LHCN-M2 (cell line): ENCODE data around the gene FLT3. TPM values are rescaled to one million over a fixed set of nuclear protein-coding genes. Genes with fewer than 3 reads are reported as not detected.
"Not testable (repeated sequence)": the region's sequence is repeated elsewhere in the genome, so short reads cannot be mapped to it uniquely, and the experiment has no call there.

Source experiments
- DNase-seq: peaks from one replicate; pipeline ENCODE4 v3.0.0-alpha.2; 2012; ENCODE audit warnings: low read depth
- total RNA-seq: library from RNA; depleted of rRNA; stranded (reverse); fragments of >200 nt; gene quantifications from 2 replicates; pipeline ENCODE4 v1.2.3, GENCODE V29; 2014

The FLT3 gene
- total RNA-seq, 1 experiment from 2014 or later, result not detected

DNA sequence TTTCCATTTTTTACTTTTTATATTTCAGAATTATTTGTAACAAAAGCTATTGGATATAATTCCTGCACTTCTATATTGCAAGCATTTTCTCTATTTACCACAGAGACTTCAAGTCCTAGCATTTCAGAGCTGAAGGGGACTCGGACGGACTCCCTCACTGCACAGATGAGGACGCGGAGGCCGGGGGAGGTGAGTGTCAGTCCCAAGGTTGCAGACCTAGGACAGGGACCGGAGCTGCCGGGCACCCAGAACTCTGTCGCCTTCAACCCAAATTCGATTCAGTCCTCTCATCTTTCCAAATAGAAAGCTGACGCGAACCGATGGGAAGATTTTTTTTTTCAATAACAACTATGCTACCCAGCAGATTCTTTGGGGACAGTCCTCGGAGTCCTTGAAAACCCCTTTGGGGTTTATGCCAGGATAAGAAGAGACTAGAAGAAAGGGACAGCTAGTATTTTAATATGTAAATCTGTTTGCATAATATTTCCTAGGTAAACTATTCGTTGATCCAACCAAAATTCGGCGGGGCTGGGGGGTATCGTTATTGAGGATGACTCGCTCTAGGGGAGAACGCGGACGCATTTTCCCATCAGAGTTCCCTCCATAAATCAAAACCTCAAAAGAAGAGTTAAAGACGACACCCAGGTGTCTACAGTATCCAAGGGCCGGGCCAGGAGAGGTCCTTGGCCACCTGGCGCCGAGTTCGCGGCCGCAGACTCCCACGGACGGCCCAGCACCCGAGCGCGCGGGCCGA, 803 bp downstream of the FLT3 start:
- no peak for DNase-seq

DNA sequence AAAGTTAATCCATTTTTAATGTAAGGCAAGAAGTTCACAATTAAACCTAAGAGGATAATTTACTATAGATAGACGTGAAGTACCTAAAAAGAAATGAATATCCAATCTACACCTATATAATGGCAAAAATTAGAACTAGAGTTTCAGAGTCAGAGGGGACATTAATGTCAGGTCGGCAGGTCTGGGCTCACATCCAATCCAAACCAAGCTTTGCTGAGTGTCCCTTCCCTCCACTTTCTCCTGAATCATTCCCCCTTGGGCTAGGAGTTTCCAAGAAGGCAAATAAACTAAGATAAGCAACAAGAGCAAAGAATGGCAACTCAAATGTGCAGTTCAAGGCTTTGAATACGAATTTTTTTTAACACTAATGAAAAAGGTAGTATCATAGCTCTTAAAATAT, 2.9 kb downstream of the FLT3 start:
- DNase-seq, result no peak

DNA sequence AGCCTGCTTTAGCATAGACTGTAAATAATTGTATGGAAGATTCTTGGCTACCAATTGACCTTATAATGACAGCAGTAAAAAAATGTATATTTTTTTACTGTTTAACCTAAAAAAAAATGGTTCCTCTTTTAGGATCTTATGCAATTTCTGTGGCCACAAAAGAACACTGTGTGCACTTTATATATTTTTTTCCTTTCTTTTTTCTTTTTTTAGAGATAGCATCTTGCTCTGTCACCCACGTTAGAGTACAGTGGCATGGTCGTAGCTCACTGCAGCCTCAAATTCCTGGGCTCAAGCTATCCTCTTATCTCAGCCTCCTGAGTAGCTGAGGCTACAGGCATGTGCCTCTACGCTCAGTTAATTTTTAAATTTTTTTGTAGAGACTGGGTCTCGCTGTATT, 6.1 kb downstream of the FLT3 start:
- no peak for DNase-seq

DNA sequence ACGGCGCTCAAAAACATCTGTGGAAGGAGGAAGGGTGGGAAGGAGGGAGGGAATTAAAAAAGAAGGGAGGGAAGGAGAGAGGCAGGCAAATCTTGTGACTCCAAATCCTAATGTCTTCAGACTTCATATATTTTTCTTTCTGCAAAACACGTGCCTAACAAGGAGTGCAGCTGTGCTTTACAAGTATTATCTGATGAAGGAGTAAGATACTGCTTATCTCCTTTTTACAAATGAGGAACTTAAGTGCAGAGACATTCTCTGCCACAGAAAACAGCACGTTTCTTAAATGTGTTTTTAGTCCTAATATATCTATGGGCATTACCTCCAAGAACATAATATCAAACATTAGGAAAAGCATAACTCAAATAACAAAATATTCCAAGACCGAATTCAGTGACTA, 6.5 kb downstream of the FLT3 start:
- DNase-seq, result no peak

DNA sequence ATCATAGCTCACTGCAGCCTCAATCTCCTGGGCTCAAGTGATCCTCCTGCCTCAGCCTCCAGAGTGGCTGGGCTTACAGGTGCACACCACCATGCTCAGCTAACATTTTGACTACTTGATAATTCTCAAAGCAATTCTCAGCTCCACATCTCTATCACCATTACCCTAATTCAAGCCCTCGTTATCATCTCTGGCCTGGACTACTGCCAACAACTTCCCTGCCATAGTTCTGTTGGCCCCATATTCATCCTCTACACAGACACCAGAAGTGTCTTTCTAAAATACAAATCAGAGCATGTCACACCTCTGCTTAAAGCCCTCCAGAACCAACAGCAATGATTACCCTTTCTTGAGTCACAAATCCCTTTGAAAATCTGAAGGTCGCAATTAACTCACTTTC, 7.9 kb downstream of the FLT3 start:
- no peak for DNase-seq

DNA sequence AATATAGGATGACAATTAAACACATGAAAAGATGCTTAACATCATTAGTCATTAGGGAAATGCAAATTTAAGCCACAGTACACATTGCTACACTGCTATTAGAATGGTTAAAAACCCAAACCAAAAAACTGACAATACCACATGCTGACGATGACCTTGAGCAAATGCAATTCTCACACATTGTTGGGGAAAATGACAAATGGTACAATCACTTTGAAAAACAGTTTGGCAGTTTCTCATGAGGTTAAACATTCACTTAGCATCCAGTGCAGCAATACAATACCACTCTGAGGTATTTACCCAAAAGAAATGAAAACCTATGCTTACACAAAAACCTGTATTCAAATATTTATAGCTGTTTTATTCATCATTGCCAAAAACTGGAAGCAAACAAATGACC, 11.3 kb downstream of the FLT3 start:
- DNase-seq, result no peak

DNA sequence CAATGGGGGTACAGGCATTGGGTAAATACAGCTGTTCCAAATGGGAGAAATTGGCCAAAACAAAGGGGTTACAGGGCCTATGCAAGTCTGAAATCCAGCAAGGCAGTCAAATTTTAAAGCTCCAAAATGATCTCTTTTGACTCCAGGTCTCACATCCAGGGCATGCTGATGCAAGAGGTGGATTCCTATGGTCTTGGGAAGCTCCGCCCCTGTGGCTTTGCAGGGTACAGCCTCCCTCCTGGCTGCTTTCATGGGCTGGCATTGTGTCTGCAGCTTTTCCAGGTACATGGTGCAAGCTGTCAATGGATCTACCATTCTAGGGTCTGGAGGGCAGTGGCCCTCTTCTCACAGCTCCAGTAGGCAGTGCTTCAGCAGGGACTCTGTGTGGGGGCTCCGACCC, 22.6 kb downstream of the FLT3 start:
- not testable (repeated sequence) for DNase-seq

DNA sequence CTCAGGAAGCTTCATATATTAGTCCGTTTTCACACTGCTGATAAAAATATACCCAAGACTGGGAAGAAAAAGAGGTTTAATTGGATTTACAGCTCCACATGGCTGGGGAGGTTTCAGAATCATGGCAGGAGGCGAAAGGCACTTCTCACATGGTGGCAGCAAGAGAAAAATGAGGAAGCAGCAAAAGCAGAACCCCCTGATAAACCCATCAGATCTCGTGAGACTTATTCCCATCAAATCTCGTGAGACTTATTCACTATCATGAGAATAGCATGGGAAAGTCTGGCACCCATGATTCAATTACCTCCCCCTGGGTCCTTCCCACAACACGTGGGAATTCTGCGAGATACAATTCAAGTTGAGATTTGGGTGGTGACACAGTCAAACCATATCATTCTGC, 23.1 kb downstream of the FLT3 start:
- peak; percentile 1 for DNase-seq

DNA sequence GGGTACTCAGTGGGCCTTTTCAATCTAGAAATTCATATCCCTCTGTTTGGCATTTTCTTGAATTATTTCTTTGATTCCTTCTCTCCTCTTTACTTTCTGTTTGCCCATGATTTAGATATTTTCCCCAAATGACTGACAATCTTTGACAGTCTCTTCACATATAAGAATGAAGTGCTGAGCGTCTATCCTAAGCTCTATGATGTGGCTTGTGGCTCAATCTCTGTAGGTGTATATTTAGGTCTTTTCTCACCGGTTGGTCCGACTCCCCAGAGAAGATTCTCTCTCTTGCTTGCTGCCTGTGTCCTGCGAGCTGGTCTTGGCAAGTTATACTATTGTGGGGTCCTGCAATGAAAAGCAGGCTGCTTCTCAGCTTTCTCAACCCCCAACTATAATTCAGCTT, 29.0 kb downstream of the FLT3 start:
- no peak for DNase-seq

DNA sequence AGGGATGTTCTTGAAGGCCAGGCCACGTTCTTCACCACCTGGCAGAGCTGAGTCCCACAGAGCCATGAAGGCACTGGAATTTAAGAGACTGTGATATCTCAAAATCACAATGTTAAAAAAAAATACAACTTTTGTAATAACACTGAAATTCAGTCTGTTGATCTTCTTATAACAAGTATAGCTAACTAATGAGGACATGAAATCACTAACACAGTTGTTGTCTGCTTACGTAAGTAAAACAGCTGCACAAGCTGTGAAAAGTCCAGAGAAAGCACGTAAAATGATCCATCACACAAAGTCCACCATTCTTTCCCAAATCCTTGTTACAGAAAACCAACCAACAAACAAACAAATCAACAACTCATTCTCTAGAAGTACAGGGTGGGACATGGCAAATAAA, 32.9 kb downstream of the FLT3 start:
- peak; percentile 69 for DNase-seq

DNA sequence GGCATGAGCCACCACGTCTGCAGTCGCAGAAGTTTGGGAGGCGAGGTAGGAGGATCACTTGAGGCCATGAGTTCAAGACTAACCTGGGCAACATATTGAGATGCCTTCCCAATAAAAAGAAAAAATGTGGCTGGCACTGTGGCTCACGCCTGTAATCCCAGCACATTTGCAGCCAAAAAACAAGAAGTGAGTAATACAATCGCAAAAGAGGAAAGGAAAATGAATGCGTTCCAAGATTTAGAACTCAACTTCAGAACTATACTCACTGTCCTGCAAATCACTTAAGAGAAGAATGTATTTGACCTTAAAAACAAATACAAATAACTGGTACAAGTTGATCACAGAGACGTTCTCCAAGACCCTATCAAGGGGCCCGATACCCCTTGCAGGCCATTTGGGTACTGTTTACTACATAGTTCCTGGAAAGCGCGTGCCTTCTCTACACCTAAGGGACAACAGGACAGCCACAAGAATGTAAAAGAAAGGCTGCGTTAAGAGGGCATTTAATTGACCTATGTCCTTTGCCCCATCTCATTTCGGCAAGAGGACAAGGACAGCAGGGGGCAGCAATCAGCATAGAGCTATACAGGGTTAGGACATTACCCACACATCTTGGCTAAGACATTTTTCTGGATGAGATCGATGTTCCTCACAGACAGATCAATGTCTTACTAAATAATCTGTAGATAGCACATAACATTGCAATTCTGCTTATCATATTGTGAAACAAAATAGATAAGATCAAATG, 41.3 kb downstream of the FLT3 start:
- peak; percentile 16 for DNase-seq

DNA sequence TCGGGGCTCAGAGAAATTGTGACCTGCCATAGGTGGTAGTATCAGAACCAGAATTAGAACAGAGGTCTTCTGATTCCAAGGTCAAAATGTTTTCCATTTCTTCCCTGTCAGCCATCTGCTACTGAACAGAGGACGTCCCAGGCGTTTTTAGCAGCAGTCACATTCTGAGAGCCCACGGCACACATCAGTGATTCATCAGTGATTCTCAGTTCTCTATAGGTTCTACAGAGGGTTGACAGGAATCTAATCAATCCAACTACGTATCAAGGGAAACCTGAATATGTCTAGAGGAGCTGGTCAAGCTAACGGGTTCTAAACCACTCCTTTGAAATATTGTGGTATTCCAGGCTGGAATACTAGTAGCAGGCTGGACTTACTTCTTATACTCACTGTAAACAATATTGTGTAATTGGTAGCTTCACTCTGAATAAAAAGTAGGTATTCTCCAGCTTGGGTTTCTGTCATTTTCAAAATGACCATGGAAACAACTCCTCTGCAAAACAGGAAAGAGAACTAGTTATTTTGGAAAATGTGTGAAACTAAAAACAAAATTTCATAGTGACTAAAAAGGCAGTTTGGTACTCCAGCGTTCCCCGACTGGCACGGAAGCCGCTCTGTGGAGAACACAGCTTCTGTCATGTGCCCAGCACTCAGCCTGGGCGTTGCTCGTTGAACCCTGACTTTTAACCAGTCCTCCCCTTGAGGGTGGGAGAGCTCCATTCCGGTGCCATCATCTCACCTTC, 43.2 kb downstream of the FLT3 start:
- DNase-seq, result no peak

DNA sequence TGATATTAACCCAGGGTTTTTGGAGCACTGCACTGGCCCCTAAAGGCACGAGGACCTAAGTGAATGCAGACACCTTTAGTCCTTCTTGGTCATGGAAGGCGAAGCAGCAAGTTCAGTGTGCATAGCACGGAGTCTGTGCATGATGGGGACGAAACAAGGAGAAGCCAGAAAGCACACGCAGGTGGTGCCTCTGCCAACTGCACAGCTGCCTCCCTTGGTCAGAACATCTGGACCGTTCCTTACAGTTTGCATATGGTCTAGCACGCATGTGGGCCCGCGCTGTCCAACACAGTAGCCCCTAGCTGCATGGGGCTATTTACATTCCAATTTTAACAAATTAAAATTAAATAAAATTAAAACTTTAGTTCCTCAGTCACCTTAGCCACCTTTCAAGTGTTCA, 44.0 kb downstream of the FLT3 start:
- no peak for DNase-seq

DNA sequence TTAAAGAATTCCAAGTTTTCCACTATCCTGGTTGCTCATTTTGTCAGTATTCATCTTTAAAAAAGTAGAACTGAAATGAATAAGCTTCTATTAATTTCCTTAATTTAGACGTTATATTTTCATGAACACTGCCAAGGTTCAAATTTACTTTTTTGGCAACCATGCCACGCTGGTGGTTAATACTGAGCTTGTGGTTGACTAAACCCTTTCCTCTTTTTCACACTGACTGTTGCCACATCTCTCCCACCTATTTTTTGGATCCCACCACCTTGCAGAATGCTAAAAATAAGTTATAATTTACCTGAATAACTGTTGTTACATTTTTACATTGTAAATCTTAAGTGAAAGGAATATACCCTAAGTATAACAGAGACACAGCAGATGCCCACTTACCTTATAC, 45.0 kb downstream of the FLT3 start:
- DNase-seq, result no peak

DNA sequence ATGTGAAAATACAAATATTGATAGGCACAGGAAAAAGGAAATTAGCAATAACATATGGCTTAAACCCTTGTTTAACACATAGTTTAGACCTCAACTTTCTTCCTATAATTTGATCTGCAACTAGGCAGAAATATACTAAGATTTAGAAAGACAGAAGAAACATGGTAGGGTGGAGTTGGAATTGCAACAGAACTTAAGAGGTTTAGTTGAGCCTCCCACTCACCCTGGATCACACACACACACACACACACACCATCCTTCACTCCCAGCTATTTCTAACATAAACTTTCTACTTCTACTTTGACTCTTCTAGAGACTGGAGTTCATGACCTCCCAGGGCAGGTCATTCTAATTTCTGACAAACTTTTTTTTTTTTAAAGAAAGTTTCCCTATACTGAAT, 47.4 kb downstream of the FLT3 start:
- DNase-seq, result no peak

DNA sequence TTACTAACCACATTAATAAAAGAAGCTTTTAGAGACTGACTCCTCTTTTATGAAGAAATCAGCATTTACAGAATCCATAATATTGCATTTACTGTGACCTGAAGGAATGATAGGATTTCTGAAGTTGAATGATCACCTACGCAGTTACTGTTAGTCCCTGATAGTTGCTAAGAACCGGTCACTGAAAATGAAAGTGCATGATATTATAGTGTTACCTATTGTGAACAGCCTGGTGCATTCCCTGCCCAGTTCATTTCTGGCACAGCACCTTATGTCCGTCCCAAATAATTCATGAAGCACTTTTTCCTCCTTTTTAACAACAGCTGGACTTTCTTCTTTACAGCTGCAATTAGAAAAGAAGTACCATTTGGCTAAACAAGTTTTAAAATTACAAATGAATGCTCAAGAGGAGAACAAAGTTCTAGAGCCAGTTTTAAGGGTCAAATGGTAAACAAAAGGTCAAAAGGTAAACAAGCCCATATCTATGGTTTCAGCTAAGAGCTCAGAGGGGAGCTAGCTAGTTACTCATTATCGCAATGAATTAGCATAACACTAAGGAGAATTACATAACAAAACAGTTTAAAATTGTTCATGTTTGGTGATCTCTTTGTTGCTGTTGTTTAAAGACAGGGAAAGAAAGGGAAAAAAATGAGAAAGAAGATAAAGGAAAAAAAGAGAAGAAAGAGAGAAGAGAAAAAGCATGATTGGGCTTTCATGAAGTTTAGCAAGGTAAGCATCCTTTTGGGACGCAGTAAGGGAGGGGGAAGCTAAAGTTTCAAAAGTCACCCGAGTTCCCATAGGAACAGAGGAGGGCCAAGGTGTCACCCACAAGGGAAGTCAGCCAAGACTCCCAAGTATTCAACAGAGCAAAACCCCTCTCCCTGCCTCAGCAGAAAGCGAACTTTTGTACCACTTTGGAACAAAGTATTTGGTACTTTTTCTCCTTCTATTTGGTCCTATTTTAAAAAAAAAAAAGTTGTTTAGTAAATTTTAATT, 50.2 kb downstream of the FLT3 start:
- DNase-seq, result no peak

DNA sequence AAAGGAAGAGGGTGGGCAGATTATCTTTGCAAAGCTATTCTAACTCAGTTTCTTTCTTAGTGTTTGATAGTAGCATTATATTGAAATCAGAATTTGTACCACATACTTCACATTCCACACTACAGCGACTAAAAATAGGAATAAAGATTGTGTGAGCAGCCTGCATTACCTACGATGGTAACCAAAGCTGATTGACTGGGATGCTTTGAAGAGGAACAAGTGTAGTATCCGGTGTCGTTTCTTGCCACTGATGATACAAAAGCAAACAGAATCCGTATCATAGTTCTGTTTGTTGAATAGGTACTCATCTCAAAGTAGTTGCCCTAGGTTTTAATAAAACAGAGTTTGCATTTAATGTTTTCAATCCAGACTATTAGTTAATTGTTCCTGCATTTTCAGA, 51.2 kb downstream of the FLT3 start:
- no peak for DNase-seq

DNA sequence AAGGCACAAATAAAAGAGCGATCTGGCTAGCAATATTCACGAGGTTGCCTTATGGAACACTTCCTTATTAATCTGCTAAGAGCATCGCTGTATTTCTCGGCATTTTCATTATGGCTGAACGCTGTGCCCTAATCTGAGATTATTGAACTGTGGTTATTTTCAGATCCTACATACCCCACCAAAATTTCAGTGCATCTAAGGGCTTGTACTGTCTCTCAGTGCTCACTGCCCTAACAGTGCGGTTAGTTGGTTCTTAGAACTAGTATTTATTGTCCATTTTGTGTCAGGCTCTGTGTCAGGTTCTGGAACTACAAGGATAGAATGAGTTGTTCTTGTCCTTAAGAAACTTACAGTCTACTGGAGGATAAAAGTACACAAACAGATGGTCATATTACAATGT, 51.6 kb downstream of the FLT3 start:
- no peak for DNase-seq

DNA sequence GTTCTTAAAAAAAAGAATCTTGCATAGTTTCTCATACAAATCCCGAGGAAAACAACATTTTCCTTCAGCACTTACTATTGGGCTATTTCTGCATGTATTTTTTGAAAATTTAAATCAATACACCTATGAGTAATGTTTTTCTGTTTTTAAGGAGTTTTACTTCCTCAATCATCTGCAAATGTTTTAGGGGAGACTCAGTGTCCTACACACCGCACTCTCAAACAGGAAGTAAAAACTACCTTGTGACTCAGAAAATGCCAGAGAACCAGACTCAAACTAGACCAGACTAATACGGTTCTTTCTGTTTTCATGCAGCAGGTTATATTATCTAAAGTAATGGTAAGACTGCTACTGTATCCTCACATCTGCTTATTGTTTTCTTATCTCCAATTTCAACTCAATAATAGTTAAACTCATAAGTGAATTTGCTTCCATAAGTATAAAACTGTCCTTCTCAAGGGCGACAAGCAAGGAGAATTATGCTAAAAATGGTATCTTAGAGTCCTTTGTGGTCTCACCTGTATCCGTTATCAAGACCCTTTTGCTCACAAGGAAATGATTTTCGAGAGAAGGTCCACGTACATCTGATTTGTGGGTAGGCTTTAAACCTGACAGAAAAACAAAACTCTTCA, 52.5 kb downstream of the FLT3 start:
- DNase-seq, result no peak

DNA sequence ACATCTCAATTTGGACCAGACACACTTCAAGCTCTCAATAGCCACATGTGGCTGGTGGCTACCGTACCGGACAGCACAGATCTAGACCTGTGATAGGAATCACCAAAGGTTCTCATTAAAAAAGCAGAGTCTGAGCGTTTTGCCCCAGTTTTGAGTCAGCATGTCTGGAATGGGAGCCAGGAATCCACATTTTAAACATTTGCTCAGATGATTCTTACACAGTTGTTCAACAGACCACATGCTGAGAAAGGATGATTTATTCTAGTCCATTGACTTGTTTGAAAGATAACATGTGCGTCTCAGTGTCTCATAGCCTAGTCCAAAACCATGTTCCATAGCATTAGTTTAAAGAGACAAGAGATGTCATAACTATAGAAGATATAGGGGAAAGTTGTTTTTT, 53.4 kb downstream of the FLT3 start:
- DNase-seq, result no peak

DNA sequence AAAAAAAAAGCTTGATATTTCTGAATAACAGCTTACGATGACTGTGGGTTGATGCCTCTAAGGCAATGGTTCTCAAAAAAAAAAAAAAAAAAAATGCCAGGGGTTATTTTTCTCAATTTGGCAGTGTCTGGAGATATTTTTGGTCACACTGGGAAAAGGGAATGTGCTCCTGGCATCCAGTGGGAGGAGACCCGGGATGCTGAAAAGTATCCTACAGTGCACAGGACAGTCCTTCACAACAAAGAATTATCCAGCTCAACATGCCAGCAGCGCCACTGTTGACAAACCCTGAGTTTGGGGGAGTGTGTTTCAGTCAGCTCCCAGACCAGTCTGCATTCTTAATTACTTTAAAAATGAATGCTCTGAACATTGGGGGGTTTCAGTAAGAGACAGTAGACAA, 54.5 kb downstream of the FLT3 start:
- DNase-seq, result no peak
